HepG2 (cell line): ENCODE results near the gene CRYZL1. TPM values are rescaled to one million over a fixed set of nuclear protein-coding genes. Genes with fewer than 3 reads are reported as not detected.

Experiments
- ATAC-seq: fragments of 200-7000 bp; cut with Tn5 transposase; 3 replicates; pipeline ENCODE4 v1.9.1; 2020; ENCODE audit warnings: mild to moderate bottlenecking, moderate library complexity
- BruUV-seq: library from RNA; stranded (reverse); fragments of 400-500 nt; replicated peaks from 2 replicates; lab custom pipeline; 2021; lab: Mats Ljungman, UMichigan
- CTCF ChIA-PET: fragments of 300-600 bp; formaldehyde crosslinking; extraction: SDS; loops from one replicate; lab custom pipeline; 2021; ENCODE audit warnings: low total read pairs, inconsistent platforms, low intra/inter-chr PET ratio; lab: Yijun Ruan, JAX
- POLR2A ChIA-PET: fragments of 350-600 bp; sonication (Branson Sonifier 250); formaldehyde crosslinking; loops from one replicate; lab custom pipeline; 2020; ENCODE audit warnings: antibody characterized with exemption, inconsistent platforms; lab: Yijun Ruan, JAX
- DNase-seq: peaks from one replicate; pipeline ENCODE4 v3.0.0-alpha.2; 2015; ENCODE audit warnings: low spot score
- FAIRE-seq: peaks from 3 replicates; lab custom pipeline; 2011; peaks lifted over from hg19 to GRCh38; lab: Jason Lieb, UNC
- H2AFZ ChIP-seq: one replicate; pipeline ENCODE4 v1.6.1; 2011; ENCODE audit warnings: low read length, inconsistent platforms
- H3K27ac ChIP-seq: fragments of 300-600 bp; 3 replicates; pipeline ENCODE4 v1.8.0; 2011; ENCODE audit warnings: mixed run types, mild to moderate bottlenecking, mixed read lengths, low read length, inconsistent platforms; ENCODE audit not compliant: insufficient read depth; ENCODE audit errors: extremely low read length
- H3K27me3 ChIP-seq, 2 experiments: fragments of 200-600 bp in 1 of 2; 2 replicates in 1 of 2; 3 replicates in 1 of 2; pipeline versions ENCODE4 v1.6.0 to v1.8.0; 2011; ENCODE audit warnings: low read length in 2 of 2, mild to moderate bottlenecking in 2 of 2, moderate library complexity in 2 of 2, inconsistent platforms in 1 of 2; ENCODE audit not compliant: insufficient read depth in 2 of 2, control insufficient read depth in 1 of 2
- H3K36me3 ChIP-seq, 2 experiments: fragments of 200-600 bp in 1 of 2; replicated peaks in 1 of 2; 2 replicates in 1 of 2; 3 replicates in 1 of 2; pipeline versions ENCODE4 v1.5.1 to v1.8.0; 2011; ENCODE audit warnings: low read length in 2 of 2, inconsistent platforms in 1 of 2; ENCODE audit not compliant: insufficient read depth in 2 of 2, control insufficient read depth in 1 of 2
- H3K4me1 ChIP-seq: 2 replicates; pipeline ENCODE4 v1.5.1; 2012; ENCODE audit warnings: low read length, inconsistent platforms; ENCODE audit not compliant: insufficient read depth
- H3K4me2 ChIP-seq: 2 replicates; pipeline ENCODE4 v1.6.0; 2011; ENCODE audit warnings: low read depth, low read length, inconsistent platforms
- H3K4me3 ChIP-seq, 3 experiments: fragments of 200-600 bp in 1 of 3; sonication (generic), shearing (Covaris generic) in 1 of 3; replicated peaks in 1 of 3; 2 replicates each; pipeline ENCODE4 v1.5.1; 2011 to 2016; ENCODE audit warnings: low read length in 3 of 3, inconsistent platforms in 2 of 3, low read depth in 2 of 3, mild to moderate bottlenecking in 2 of 3, control low read depth in 1 of 3, mixed read lengths in 1 of 3; ENCODE audit not compliant: insufficient read depth in 1 of 3
- H3K79me2 ChIP-seq: one replicate; pipeline ENCODE4 v1.6.1; 2011; ENCODE audit warnings: low read length, inconsistent platforms; ENCODE audit not compliant: insufficient read depth
- H3K9ac ChIP-seq: 2 replicates; pipeline ENCODE4 v1.6.0; 2011; ENCODE audit warnings: mild to moderate bottlenecking, low read depth, low read length, inconsistent platforms; ENCODE audit not compliant: insufficient read depth
- H3K9me3 ChIP-seq: 2 replicates; pipeline ENCODE4 v1.5.1; 2012; ENCODE audit warnings: mild to moderate bottlenecking, low read length
- H4K20me1 ChIP-seq: 2 replicates; pipeline ENCODE4 v1.6.0; 2011; ENCODE audit warnings: inconsistent platforms, mild to moderate bottlenecking, low read length, moderate library complexity; ENCODE audit not compliant: insufficient read depth
- AHR ChIP-seq: IDR thresholded peaks from 2 replicates; pipeline ENCODE4 v1.6.1; 2018; ENCODE audit warnings: missing genetic modification reagents, missing compliant biosample characterization
- ATF7 ChIP-seq, 2 experiments: fragments of 450-650 bp in 1 of 2; sonication (generic) in 1 of 2; formaldehyde crosslinking in 1 of 2; IDR thresholded peaks; 2 replicates each; pipeline versions ENCODE4 v1.4.0 to v1.6.1; 2016 to 2020; ENCODE audit warnings: antibody characterized with exemption in 1 of 2, mild to moderate bottlenecking in 1 of 2, missing genetic modification reagents in 1 of 2
- BCL6 ChIP-seq: IDR thresholded peaks from 2 replicates; pipeline ENCODE4 v1.6.1; 2016; ENCODE audit warnings: missing genetic modification reagents, missing compliant biosample characterization
- ZKSCAN8 ChIP-seq: IDR thresholded peaks from 2 replicates; pipeline ENCODE4 v1.6.1; 2016; ENCODE audit warnings: borderline replicate concordance, missing genetic modification reagents, missing compliant biosample characterization
- ZMYM4 ChIP-seq: sonication (generic); formaldehyde crosslinking; IDR thresholded peaks from 2 replicates; pipeline ENCODE4 v1.8.1; 2023; ENCODE audit warnings: mild to moderate bottlenecking, missing genetic modification reagents
- ZNF468 ChIP-seq: sonication (generic); formaldehyde crosslinking; IDR thresholded peaks from 2 replicates; pipeline ENCODE4 v1.8.0; 2022; ENCODE audit warnings: mild to moderate bottlenecking, moderate library complexity, missing genetic modification reagents
- ZNF839 ChIP-seq: sonication (generic); formaldehyde crosslinking; IDR thresholded peaks from 2 replicates; pipeline ENCODE4 v1.4.0; 2020; ENCODE audit warnings: missing genetic modification reagents, mild to moderate bottlenecking, borderline replicate concordance
- ZSCAN9 ChIP-seq: IDR thresholded peaks from 2 replicates; pipeline ENCODE4 v1.6.1; 2016; ENCODE audit warnings: borderline replicate concordance
- WGBS: methylation state at CpG from one replicate; pipeline ENCODE4 v1.1.6; 2017; ENCODE audit warnings: low lambda C conversion rate; 5-methylcytosine and 5-hydroxymethylcytosine counted together
- in situ Hi-C: cut with HindIII; loops from 2 replicates; pipeline ENCODE4 v1.10.0; 2017; ENCODE audit warnings: low pct_unique_long_range_greater_than_20kb; ENCODE audit not compliant: extremely low pct_ligation_motif_present
- intact Hi-C: fragments of 100-400 bp; cut with micrococcal nuclease; formaldehyde crosslinking; loops from one replicate; pipeline ENCODE4 v1.10.0; 2022; ENCODE audit not compliant: unreplicated experiment
- polyA plus RNA-seq, 8 experiments: library from polyadenylated mRNA; depleted of rRNA in 3 of 8; stranded (reverse) in 7 of 8; unstranded in 1 of 8; fragments of >200 nt; fragmentation: Illumina TruSeq in 4 of 8; extraction: Trizol in 4 of 8; gene quantifications; 2 replicates each; pipeline versions ENCODE4 v1.2.1 to v1.2.3, GENCODE V29; 2011 to 2016; ENCODE audit warnings: low read depth in 4 of 8, missing spikeins in 1 of 8, mixed read lengths in 1 of 8; ENCODE audit not compliant: insufficient read depth in 1 of 8
- total RNA-seq, 5 experiments: library from RNA; depleted of rRNA; stranded (reverse); fragments of >200 nt; fragmentation: Illumina TruSeq; extraction: Trizol; gene quantifications; 2 replicates each; pipeline ENCODE4 v1.2.3, GENCODE V29; 2016; ENCODE audit warnings: low read depth in 1 of 5
- TF ChIP-seq, protein P1 (sequence below): sonication (generic); formaldehyde crosslinking; IDR thresholded peaks from 2 replicates; pipeline ENCODE4 v1.8.0; 2022; ENCODE audit warnings: low read depth, missing genetic modification reagents
- TF ChIP-seq, protein P2 (sequence below): sonication (generic); formaldehyde crosslinking; IDR thresholded peaks from 2 replicates; pipeline ENCODE4 v1.4.0; 2020; ENCODE audit warnings: missing genetic modification reagents
- TF ChIP-seq, protein P3 (sequence below): sonication (generic); formaldehyde crosslinking; IDR thresholded peaks from 2 replicates; pipeline ENCODE4 v1.9.0; 2022; ENCODE audit warnings: low read depth, missing genetic modification reagents

The CRYZL1 gene
- total and polyA plus RNA-seq, 2 of the 13 experiments (the other 11 are each of a cell fraction or from before 2014, with no cell fraction given) = 20.3 to 27.7 TPM

DNA sequence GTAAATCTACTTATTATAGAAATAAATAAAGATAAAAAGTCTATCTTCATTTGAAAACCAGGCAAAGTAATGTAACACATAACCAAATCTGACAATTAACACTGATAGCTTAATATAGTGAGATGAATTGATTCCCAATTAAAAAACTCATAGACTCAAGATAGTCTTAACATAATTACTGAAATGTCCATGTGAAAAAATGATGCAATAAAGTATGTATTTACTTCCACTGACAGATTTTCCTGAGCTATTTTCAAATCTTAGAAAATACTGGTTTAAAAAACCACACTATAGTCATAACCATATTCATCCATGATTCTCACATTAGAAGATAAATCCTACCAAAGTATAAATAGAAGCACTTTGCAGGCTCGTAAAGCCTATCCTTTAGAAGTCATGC, 43.5 kb downstream of the CRYZL1 start:
- DNase-seq (no peak), ATAC-seq (no peak), FAIRE-seq (no peak)
- Histone ChIP-seq H3K4me2 (no peak overlapping the region), H2AFZ (no peak overlapping the region), H3K4me1 (no peaks in the 10 kb centered on the region), H3K9me3 (no peaks in the 10 kb centered on the region), H3K27ac (no peak overlapping the region)
- in situ Hi-C loops = no loop called here
- TF ChIP-seq, protein P1, sequence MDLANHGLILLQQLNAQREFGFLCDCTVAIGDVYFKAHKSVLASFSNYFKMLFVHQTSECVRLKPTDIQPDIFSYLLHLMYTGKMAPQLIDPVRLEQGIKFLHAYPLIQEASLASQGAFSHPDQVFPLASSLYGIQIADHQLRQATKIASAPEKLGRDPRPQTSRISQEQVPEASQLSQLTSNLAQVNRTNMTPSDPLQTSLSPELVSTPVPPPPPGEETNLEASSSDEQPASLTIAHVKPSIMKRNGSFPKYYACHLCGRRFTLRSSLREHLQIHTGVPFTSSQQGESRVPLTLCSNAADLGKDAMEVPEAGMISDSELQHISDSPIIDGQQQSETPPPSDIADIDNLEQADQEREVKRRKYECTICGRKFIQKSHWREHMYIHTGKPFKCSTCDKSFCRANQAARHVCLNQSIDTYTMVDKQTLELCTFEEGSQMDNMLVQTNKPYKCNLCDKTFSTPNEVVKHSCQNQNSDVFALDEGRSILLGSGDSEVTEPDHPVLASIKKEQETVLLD = no peak
- TF ChIP-seq ZNF839 (no peak), ATF7 (IDR thresholded peaks at IDR 0.05) (peak; percentile 20; the same call in 1 of the 2 replicates), ATF7 (CRISPR knock-in tag; IDR thresholded peaks at IDR 0.05) (no peak)
- TF ChIP-seq, all 625 proteins: peak for 1
- WGBS = 96% methylated on average over 1 of the region's 1 CpG
- Histone ChIP-seq H3K79me2 (no peaks in the 10 kb centered on the region), H3K27me3 (no peaks in the 10 kb centered on the region), H3K36me3 (peaks cover 4 to 29% of the 10 kb centered on the region in 2 experiments), H3K9ac (no peak overlapping the region), H4K20me1 (no peaks in the 10 kb centered on the region), H3K4me3 (no peak overlapping the region)
- POLR2A ChIA-PET = no interaction called here
- CTCF ChIA-PET = no interaction called here
- intact Hi-C loops = no loop called here
- no TSS peak for BruUV-seq

DNA sequence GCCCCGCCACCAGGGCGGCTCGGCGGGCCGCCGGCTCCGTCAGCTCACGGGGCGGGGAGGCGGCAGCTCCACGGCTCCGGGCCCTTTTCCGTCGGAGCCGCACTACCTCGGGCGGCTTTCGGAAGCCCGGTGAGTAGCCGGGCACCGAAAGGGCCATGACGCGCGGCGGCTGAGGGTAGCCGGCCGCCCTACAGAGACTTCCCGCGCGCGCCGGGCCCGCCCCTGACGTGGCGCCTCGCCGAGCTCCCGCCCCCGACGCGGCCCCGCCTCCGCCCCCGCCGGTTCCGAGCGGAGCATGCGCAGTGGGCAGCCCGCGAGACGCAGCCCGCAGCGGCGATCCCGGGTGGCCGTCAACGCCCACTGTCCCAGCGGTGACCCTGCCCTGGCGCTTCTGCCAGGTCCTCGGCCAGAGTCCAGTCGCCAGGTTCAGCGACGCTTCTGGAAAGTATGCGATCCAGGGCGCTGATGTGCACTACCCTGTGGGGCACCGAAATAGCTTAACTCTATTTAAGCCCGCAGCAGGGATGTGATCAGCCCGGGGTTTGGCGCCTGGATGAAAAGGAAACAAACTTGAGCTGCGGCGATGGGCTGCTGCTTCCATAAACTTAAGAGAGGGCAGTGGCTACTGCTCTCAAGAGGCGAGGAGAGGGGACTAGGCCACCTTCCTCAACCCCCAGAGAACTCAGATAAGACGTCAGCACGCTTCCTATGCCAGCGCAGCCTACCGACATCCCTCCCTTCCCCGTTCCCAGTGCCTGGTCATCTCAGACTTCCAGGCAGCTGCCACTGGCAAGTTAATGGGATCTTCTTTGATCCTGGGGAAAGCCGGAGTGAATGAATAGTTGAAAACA, 52.8 kb downstream of the CRYZL1 start, which contains the start of gene DONSON:
TSS of gene DONSON (minus strand) at position 200 of the 851 bp plus-strand sequence. CDS start at position 157, 43 bp downstream.
- peaks cover 38% of the 10 kb centered on the region for H3K79me2 ChIP-seq
- peak within 1 kb of the TSS; percentile 97 for H3K4me2 ChIP-seq
- no peak within 1 kb of the TSS for H2AFZ ChIP-seq
- peaks cover 0 to 12% of the 10 kb centered on the region in 2 experiments; a peak in 1 of 5 replicates for H3K36me3 ChIP-seq
- CTCF ChIA-PET = interaction anchor here (1.2 kb wide), 1 partner anchor 17 kb away, joined by 3 read pairs; no protein-coding TSS in a partner anchor
- H3K9me3 ChIP-seq = no peaks in the 10 kb centered on the region
- H3K4me3 ChIP-seq = peak within 1 kb of the TSS; percentile 96 to 97 (median 97)
- ATAC-seq (peak; percentile 97), FAIRE-seq (peak; percentile 72), DNase-seq (peak; percentile 89)
- POLR2A ChIA-PET = interaction anchor here (0.6 to 2.0 kb wide), 21 partner anchors 9 to 861 kb away, joined by 3 to 19 read pairs (median 5); partner anchors contain the start of genes DNAJC28, GART, IFNAR1 and SON
- H3K27ac ChIP-seq = peak within 1 kb of the TSS; percentile 89
- peaks cover 35% of the 10 kb centered on the region for H3K4me1 ChIP-seq
- BruUV-seq = TSS peak; percentile 97
- in situ Hi-C loops = no loop called here
- intact Hi-C loops = loop anchor here (5.0 kb wide), 1 partner anchor 46 kb away; the partner anchor contains the start of genes GART and SON
- H3K27me3 ChIP-seq = no peaks in the 10 kb centered on the region; a peak in 1 of 5 replicates
- peak within 1 kb of the TSS; percentile 98 for H3K9ac ChIP-seq
- no peaks in the 10 kb centered on the region for H4K20me1 ChIP-seq
- WGBS = 3% methylated on average over 24 of the region's 78 CpGs
- 0 out of 2 replicates have a peak, but pooled peaks have one; percentile 2 for TF ChIP-seq ZKSCAN8 (CRISPR knock-in tag)
- 0 out of 2 replicates have a peak, but pooled peaks have one; percentile 37 for TF ChIP-seq ZMYM4 (CRISPR knock-in tag)
- TF ChIP-seq ZNF468 (CRISPR knock-in tag) = no peak
- TF ChIP-seq AHR (CRISPR knock-in tag) = 0 out of 2 replicates have a peak, but pooled peaks have one; percentile 40
- TF ChIP-seq BCL6 (CRISPR knock-in tag) = no peak
- peak; percentile 36; the same call in 1 of the 2 replicates for TF ChIP-seq ZSCAN9 (CRISPR knock-in tag)
- TF ChIP-seq, protein P2, sequence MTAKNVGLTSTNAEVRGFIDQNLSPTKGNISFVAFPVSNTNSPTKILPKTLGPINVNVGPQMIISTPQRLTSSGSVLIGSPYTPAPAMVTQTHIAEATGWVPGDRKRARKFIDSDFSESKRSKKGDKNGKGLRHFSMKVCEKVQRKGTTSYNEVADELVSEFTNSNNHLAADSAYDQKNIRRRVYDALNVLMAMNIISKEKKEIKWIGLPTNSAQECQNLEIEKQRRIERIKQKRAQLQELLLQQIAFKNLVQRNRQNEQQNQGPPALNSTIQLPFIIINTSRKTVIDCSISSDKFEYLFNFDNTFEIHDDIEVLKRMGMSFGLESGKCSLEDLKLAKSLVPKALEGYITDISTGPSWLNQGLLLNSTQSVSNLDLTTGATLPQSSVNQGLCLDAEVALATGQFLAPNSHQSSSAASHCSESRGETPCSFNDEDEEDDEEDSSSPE (CRISPR knock-in tag) = peak; percentile 81
- TF ChIP-seq, protein P3, sequence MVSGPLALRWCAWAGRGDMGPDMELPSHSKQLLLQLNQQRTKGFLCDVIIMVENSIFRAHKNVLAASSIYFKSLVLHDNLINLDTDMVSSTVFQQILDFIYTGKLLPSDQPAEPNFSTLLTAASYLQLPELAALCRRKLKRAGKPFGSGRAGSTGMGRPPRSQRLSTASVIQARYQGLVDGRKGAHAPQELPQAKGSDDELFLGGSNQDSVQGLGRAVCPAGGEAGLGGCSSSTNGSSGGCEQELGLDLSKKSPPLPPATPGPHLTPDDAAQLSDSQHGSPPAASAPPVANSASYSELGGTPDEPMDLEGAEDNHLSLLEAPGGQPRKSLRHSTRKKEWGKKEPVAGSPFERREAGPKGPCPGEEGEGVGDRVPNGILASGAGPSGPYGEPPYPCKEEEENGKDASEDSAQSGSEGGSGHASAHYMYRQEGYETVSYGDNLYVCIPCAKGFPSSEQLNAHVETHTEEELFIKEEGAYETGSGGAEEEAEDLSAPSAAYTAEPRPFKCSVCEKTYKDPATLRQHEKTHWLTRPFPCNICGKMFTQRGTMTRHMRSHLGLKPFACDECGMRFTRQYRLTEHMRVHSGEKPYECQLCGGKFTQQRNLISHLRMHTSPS (CRISPR knock-in tag) = peak; percentile 72
